Measurements from ENCODE around the gene TWF2.

The TWF2 gene

DNA sequence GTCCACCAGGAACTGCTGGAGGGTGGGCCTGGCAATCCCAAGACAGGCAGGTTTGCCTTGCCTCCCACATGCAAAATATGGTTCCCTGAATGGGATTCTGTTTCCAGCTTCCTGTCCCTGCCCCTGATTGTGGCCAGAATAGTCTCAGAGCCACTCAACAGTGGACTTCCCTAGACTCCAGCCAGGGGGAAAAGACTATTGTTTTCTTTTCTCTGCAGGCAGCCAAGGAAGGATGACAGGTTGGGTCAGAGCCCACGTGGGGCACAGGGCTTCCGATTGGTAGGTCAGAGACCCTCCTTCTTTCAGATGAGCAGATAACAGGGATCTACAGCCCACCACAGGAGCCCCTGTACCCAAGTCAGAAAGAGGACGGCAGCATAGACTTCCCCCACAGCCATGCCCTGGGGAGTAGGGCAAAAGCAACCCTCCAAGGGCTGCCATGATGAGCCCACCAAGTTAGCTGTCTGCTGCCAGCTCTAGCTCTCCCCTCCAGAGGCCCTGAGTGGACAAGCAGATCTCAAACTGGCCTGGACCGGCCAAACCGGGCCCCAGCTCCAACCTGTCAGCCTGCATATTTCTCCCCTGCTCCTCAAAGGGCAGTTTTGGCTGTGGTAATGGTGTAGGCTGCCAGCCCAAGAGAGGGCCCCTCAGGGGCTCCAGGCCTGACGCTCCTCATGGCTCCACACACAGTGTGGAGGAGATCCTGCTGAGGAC, 19.9 kb downstream of the TWF2 start:
- peaks cover 24% of the 10 kb centered on the region for H3K36me3 Mint-ChIP-seq (ENCODE audit: low read depth)
- no peak for DNase-seq (ENCODE audit: low spot score)
- peaks cover 58% of the 10 kb centered on the region for H3K4me1 Mint-ChIP-seq (ENCODE audit: low read depth)
- no peaks in the 10 kb centered on the region for H3K27me3 Mint-ChIP-seq (ENCODE audit: low read depth)
- no peaks in the 10 kb centered on the region for H3K9me3 Mint-ChIP-seq
- peak overlapping the region; percentile 77 for H3K4me3 Mint-ChIP-seq
- peak overlapping the region; percentile 82 for H3K27ac Mint-ChIP-seq

DNA sequence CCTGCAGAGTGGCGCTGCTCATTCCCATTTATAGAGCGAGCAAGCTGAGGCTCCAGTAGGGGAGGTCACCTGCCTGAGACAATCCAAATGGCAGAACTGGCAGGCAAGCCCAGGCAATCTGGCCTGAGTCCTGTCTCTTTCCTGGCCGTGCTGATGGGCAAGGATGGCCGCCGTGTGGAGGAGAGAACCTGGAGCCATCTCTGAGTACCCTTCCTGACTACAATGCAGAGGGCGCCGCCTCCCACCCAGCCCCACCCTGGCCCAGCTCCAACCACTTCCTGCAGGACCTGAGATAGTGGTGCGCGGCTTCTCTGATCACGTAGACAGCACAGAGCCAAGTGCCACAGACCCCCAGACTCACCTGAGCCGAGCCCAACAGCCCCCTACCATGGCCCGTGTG, 20.5 kb downstream of the TWF2 start:
- H3K36me3 Mint-ChIP-seq (ENCODE audit: low read depth), result peaks cover 25% of the 10 kb centered on the region

DNA sequence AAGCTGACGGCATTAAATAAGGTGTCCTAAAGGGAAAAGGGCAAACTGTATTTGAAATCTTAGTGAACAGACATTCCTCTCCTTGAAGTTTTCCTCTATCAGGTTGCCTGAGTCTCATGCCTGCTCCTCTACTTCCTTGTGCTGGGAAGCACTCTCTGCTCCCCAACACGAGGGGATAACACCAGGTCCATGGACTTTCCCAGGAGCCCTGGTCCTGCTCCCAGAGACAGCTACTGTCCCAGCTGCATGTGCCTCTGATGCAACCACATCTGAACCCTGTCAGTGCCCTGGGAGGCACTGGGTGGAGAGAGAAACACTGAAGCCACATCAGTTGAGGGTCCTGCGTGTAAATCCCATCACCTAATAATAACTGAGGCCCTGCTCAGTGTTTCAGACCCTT, 20.9 kb downstream of the TWF2 start:
- H3K9me3 Mint-ChIP-seq, result no peaks in the 10 kb centered on the region
- peaks cover 28% of the 10 kb centered on the region for H3K36me3 Mint-ChIP-seq (ENCODE audit: low read depth)
- peak overlapping the region; percentile 88 for H3K27ac Mint-ChIP-seq
- no peaks in the 10 kb centered on the region for H3K27me3 Mint-ChIP-seq (ENCODE audit: low read depth)
- DNase-seq (ENCODE audit: low spot score), result no peak
- H3K4me1 Mint-ChIP-seq (ENCODE audit: low read depth), result peaks cover 50% of the 10 kb centered on the region
- H3K4me3 Mint-ChIP-seq, result peak overlapping the region; percentile 77

More for the DNA sequence above, 20.5 kb downstream of the TWF2 start:
- no peak for DNase-seq (ENCODE audit: low spot score)
- Mint-ChIP-seq H3K27ac (peak overlapping the region; percentile 88), H3K4me1 (ENCODE audit: low read depth) (peaks cover 53% of the 10 kb centered on the region), H3K4me3 (peak overlapping the region; percentile 77), H3K27me3 (ENCODE audit: low read depth) (no peaks in the 10 kb centered on the region), H3K9me3 (no peaks in the 10 kb centered on the region)

DNA sequence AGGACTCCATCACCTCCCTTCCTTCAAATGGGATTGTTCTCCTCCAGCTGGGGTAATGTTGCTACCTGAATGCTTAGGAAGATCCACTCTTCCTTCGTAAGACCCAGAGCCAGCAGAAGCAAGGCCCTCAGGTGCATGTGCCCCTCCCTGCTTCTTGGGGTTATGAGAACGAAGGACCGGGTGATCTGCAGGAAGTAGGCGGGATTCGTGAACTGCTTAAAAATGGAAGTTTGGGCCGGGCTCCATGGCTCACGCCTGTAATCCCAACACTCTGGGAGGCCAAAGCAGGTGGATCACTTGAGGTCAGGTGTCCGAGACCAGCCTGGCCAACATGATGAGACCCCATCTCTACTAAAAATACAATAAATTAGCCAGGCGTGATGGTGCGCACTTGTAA, 21.6 kb downstream of the TWF2 start:
- Mint-ChIP-seq H3K27me3 (ENCODE audit: low read depth) (no peaks in the 10 kb centered on the region), H3K27ac (peak overlapping the region; percentile 88), H3K9me3 (no peaks in the 10 kb centered on the region), H3K4me3 (peak overlapping the region; percentile 77), H3K4me1 (ENCODE audit: low read depth) (peaks cover 49% of the 10 kb centered on the region), H3K36me3 (ENCODE audit: low read depth) (peaks cover 31% of the 10 kb centered on the region)
- DNase-seq (ENCODE audit: low spot score), result no peak

DNA sequence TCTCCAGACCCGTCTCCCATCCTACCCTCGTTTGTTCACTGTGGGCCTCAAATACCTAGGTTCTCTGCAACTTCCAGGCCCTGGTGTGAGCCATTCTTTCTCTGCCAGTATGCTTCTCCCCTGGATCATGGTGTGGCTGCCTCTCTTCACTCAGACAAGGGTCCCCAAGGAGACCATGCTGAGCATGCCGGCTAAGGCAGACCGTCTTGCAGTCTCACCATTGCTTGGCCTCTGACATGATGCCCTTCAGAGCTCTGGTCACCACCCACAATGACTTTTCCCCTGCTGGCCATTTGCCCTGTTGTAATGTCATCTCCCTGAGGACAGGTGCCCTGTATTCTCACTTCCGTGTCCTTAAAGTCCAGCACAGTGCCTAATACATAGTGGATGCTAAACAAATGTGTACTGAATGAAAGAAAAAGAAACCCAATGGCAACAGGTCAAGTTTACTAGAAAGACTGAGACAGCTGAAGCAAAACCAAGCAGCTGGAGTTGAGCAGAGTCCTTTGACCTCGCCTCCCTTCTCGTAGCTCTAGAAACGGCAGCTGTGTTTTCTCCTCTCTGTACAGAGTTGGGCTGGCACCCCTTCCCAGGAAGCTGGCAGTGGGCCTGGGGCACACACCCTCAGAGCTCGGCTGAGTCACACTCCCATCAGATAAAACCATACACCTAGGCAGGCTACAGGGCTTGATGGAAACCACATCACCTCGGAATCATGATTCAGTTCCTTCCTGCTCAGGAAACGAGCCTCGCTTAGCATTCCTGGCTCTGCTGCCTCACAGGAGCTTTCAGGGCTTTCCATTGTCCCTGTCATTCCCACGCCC, 22.2 kb downstream of the TWF2 start:
- no peaks in the 10 kb centered on the region for H3K27me3 Mint-ChIP-seq (ENCODE audit: low read depth)
- DNase-seq (ENCODE audit: low spot score), result peak; percentile 51
- peaks cover 44% of the 10 kb centered on the region for H3K4me1 Mint-ChIP-seq (ENCODE audit: low read depth)
- no peaks in the 10 kb centered on the region for H3K9me3 Mint-ChIP-seq
- peak overlapping the region; percentile 88 for H3K27ac Mint-ChIP-seq
- H3K36me3 Mint-ChIP-seq (ENCODE audit: low read depth), result peaks cover 36% of the 10 kb centered on the region
- peak overlapping the region; percentile 77 for H3K4me3 Mint-ChIP-seq

DNA sequence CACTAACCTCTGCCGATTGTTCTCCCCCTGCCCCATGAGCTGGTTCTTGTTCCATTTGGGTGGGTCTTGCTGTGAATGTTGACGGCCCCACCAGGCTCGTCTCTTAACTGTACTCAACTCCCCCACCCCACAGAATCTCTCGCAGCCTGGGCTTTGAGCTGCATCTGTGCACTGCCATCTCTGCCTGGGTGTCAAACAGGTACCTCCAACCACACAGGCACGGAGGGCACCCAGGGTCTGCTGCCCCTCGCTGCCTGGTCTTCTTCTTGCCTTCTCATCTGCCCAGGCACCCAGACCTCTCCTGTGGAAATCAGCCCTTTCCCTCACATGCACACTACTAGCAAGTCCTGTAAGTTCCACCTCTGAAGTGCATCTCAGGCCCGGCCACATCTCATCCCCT, 23.6 kb downstream of the TWF2 start:
- H3K4me1 Mint-ChIP-seq (ENCODE audit: low read depth), result peaks cover 38% of the 10 kb centered on the region
- H3K27ac Mint-ChIP-seq, result peak overlapping the region; percentile 57
- peaks cover 48% of the 10 kb centered on the region for H3K36me3 Mint-ChIP-seq (ENCODE audit: low read depth)
- no peak for DNase-seq (ENCODE audit: low spot score)
- no peaks in the 10 kb centered on the region for H3K27me3 Mint-ChIP-seq (ENCODE audit: low read depth)
- H3K9me3 Mint-ChIP-seq, result no peaks in the 10 kb centered on the region
- H3K4me3 Mint-ChIP-seq, result no peak overlapping the region

DNA sequence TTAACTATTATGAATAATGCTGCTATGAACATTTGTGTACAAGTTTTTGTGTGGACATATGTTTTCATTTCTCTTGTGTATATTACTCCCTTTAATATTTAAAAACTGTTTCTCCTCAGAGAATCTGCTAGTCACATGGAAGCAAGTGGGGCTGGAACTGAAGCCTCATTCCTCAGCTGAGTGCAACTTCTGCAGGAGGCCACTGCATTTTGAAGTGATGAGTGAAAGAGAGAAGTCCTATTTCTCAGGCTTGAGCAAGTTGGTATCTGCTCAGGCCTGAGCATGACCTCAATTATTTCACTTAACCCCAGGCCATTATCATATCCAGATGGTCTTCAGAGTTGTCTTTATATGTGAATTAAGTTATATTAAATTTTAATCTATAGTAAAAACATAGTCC, 25.1 kb downstream of the TWF2 start:
- H3K27ac Mint-ChIP-seq, result no peak overlapping the region
- DNase-seq (ENCODE audit: low spot score), result no peak
- no peaks in the 10 kb centered on the region for H3K9me3 Mint-ChIP-seq
- peaks cover 30% of the 10 kb centered on the region for H3K4me1 Mint-ChIP-seq (ENCODE audit: low read depth)
- no peak overlapping the region for H3K4me3 Mint-ChIP-seq
- H3K36me3 Mint-ChIP-seq (ENCODE audit: low read depth), result peaks cover 60% of the 10 kb centered on the region
- no peaks in the 10 kb centered on the region for H3K27me3 Mint-ChIP-seq (ENCODE audit: low read depth)

DNA sequence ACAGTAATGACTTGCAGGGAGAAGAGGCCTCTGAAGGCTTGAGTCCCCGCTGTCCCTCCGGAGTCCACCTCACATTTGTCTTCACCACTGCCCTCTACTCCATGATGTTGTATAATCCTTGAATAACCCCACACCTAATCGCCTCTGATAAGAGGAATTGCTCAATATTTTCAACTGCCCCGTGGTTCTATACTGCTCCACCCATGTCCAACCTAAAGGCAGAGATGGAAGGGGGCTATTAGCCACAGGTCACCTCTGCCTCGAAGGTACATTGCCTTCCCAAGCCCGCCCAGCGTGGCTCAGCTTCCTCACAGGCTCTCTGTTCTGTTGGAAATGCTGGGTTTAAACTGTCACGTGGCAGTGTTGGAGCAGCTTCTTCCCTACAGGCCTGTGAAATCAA, 26.0 kb downstream of the TWF2 start:
- no peaks in the 10 kb centered on the region for H3K9me3 Mint-ChIP-seq
- peaks cover 69% of the 10 kb centered on the region for H3K36me3 Mint-ChIP-seq (ENCODE audit: low read depth)
- no peaks in the 10 kb centered on the region for H3K27me3 Mint-ChIP-seq (ENCODE audit: low read depth)

DNA sequence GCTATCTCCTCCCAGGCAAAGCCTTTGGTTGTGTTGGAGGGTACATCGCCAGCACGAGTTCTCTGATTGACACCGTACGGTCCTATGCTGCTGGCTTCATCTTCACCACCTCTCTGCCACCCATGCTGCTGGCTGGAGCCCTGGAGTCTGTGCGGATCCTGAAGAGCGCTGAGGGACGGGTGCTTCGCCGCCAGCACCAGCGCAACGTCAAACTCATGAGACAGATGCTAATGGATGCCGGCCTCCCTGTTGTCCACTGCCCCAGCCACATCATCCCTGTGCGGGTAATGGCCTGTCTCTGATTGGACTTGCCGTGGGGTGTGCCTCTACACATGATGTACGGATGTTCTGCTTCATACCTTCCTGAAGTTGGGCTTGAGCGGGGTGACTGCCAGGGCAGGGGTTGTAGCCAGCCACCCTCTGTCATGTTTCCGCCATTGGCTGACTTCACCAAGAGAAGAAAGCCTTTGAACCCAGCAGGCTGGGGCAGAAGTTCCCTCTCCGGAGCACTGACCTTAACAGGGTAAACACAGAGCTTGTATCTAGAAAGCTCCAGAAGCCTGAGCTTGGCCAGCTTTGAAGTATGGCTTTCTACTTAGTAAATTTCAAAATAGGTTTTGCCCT, 27.6 kb downstream of the TWF2 start:
- H3K27ac Mint-ChIP-seq, result no peak overlapping the region

More for the DNA sequence above, 26.0 kb downstream of the TWF2 start:
- Mint-ChIP-seq H3K27ac (no peak overlapping the region), H3K4me1 (ENCODE audit: low read depth) (peaks cover 22% of the 10 kb centered on the region), H3K4me3 (no peak overlapping the region)
- no peak for DNase-seq (ENCODE audit: low spot score)

DNA sequence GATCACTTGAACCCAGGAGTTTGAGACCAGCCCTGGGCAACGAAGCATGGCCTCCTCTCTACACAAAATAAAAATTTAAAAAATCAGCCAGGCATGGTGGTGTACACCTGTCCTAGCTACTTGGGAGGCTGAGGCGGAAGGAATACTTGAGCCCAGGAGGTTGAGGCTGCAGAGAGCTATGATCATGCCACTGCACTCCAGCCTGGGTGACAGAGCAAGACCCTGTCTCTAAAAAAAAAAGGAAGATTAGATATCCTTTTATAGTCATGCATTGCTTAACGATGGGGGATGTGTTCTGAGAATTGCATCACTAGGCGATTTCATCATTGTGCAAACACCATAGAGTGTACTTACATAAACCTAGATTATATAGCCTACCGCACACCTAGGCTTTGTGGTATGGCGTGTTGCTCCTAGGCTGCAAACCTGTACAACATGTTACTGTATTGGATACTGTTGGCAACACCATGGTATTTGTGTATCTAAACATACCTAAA, 28.4 kb downstream of the TWF2 start:
- no peak for DNase-seq (ENCODE audit: low spot score)
- Mint-ChIP-seq H3K4me1 (ENCODE audit: low read depth) (peaks cover 10% of the 10 kb centered on the region), H3K9me3 (no peaks in the 10 kb centered on the region), H3K27me3 (ENCODE audit: low read depth) (no peaks in the 10 kb centered on the region), H3K36me3 (ENCODE audit: low read depth) (peaks cover 84% of the 10 kb centered on the region), H3K4me3 (no peak overlapping the region), H3K27ac (no peak overlapping the region)

More for the DNA sequence above, 27.6 kb downstream of the TWF2 start:
- DNase-seq (ENCODE audit: low spot score), result no peak
- Mint-ChIP-seq H3K36me3 (ENCODE audit: low read depth) (peaks cover 79% of the 10 kb centered on the region), H3K4me1 (ENCODE audit: low read depth) (peaks cover 9% of the 10 kb centered on the region), H3K4me3 (no peak overlapping the region), H3K9me3 (no peaks in the 10 kb centered on the region), H3K27me3 (ENCODE audit: low read depth) (no peaks in the 10 kb centered on the region)

DNA sequence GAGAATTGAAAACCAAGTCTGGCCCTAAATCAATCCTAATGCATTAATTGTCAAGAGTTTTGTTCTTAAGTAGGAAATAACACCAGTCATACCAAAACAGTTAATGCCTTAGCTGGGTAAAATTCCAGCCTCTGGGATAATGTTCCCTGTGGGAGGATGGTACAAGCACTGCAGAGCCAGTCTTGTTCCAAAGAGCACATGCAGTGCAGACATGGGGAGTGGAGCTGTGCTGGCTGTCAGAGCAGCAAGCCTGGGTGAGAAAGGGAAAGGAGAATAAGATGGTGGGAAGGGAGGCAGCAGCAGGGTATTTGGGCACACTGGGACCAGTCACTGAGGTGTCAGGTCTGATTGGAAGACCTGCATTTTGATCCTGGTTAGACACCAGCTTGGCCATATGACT, 28.9 kb downstream of the TWF2 start:
- Mint-ChIP-seq H3K9me3 (no peaks in the 10 kb centered on the region), H3K4me1 (ENCODE audit: low read depth) (peaks cover 10% of the 10 kb centered on the region), H3K27ac (no peak overlapping the region), H3K36me3 (ENCODE audit: low read depth) (peaks cover 84% of the 10 kb centered on the region), H3K4me3 (no peak overlapping the region), H3K27me3 (ENCODE audit: low read depth) (no peaks in the 10 kb centered on the region)
- DNase-seq (ENCODE audit: low spot score), result no peak

DNA sequence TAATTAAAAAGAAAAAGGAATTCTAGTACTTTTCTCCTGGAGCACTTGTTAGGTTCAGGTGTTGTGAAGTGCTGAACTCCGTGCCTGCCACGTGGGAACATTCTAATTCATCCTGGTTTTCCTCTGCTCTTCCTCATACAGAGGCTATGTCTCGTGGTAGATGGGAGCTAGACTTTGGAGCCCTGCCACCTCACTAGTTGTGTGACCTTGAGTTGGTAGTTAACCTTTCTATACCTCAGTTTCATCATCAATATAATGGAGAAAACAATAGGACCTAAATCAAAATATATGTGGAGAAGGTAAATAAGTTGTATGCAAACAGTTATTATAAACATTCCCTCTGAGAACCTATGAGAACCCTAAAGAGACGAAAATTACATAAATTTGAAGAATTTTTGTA, 30.4 kb downstream of the TWF2 start:
- H3K27me3 Mint-ChIP-seq (ENCODE audit: low read depth), result no peaks in the 10 kb centered on the region
- peaks cover 86% of the 10 kb centered on the region for H3K36me3 Mint-ChIP-seq (ENCODE audit: low read depth)
- no peak for DNase-seq (ENCODE audit: low spot score)
- no peaks in the 10 kb centered on the region for H3K9me3 Mint-ChIP-seq
- H3K4me3 Mint-ChIP-seq, result no peak overlapping the region
- H3K4me1 Mint-ChIP-seq (ENCODE audit: low read depth), result peaks cover 14% of the 10 kb centered on the region
- no peak overlapping the region for H3K27ac Mint-ChIP-seq

DNA sequence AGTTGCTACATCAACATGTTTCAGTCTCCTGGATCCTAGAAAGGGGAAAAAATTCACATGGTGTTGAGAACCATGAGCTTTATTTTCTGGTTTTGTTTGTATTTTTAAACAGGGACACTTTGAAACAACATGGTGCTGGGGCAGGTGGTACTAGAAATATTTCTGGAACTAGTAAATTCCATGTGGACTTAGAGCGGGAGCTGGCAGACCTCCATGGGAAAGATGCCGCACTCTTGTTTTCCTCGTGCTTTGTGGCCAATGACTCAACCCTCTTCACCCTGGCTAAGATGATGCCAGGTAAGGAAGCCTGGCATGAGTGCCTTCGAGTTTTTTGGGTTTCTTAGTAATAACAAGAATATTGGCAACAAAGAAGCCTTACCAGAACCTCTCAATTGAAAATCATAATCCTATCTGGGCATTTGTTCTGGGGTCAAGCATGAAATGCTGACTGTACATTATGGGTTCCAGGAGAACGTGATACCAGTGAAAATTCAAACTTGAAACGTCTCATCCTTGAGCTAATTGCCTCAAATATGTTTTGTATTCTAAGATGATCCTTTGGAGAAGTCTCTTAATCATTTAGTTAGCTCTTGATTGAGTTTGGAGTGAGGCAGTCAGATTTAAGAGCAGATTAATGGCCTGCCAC, 33.1 kb downstream of the TWF2 start:
- Mint-ChIP-seq H3K9me3 (no peaks in the 10 kb centered on the region), H3K4me1 (ENCODE audit: low read depth) (peaks cover 31% of the 10 kb centered on the region), H3K36me3 (ENCODE audit: low read depth) (peaks cover 92% of the 10 kb centered on the region), H3K27me3 (ENCODE audit: low read depth) (no peaks in the 10 kb centered on the region), H3K4me3 (no peak overlapping the region), H3K27ac (peak overlapping the region; percentile 36)
- no peak for DNase-seq (ENCODE audit: low spot score)

All from T-helper 2 cell treated with Interferon-gamma antibody and Interleukin-4, amounts not matched to agents 5 μg/mL and 100 μg/mL, for 36 hours (primary cell).